ENCODE measurements around the gene SKIC8. TPM values are rescaled to one million over a fixed set of nuclear protein-coding genes. Genes with fewer than 3 reads are reported as not detected.

Gene SKIC8
- total RNA-seq, 1 donor from 2014 or later = 46.0 TPM

DNA sequence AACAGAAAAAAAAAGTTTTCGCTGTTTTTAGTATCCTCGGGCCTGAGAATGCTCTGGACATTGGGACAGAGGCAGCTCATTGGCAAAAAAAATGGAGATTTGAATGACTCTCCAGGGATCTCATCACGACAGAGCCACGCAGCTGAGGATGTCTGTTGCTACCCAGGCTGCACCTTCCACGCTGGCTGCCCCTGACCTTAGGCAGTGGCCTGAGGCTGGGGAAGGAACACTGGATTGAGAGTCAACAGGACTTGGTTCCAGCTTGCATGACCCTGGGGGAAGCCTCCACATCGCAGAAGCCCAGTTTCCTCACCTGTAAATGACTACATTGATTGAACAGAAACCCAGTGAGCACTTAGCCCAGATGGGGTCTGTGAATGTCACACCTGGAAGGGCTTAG lies 56.4 kb downstream of the SKIC8 start:
- POLR2A ChIA-PET = interaction anchor here (0.7 kb wide), 1 partner anchor 283 kb away, joined by 5 read pairs; no protein-coding TSS in a partner anchor
- Mint-ChIP-seq H3K27me3 (no peaks in the 10 kb centered on the region), H3K36me3 (ENCODE audit: low read depth) (no peaks in the 10 kb centered on the region), H3K9me3 (no peaks in the 10 kb centered on the region), H3K4me3 (no peak overlapping the region), H3K4me1 (peaks cover 2% of the 10 kb centered on the region), H3K27ac (no peak overlapping the region)
- DNase-seq = no peak
- TF ChIP-seq, protein P1, sequence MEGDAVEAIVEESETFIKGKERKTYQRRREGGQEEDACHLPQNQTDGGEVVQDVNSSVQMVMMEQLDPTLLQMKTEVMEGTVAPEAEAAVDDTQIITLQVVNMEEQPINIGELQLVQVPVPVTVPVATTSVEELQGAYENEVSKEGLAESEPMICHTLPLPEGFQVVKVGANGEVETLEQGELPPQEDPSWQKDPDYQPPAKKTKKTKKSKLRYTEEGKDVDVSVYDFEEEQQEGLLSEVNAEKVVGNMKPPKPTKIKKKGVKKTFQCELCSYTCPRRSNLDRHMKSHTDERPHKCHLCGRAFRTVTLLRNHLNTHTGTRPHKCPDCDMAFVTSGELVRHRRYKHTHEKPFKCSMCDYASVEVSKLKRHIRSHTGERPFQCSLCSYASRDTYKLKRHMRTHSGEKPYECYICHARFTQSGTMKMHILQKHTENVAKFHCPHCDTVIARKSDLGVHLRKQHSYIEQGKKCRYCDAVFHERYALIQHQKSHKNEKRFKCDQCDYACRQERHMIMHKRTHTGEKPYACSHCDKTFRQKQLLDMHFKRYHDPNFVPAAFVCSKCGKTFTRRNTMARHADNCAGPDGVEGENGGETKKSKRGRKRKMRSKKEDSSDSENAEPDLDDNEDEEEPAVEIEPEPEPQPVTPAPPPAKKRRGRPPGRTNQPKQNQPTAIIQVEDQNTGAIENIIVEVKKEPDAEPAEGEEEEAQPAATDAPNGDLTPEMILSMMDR (IDR thresholded peaks at IDR 0.05) = no peak
- intact Hi-C loops (cut with micrococcal nuclease) = no loop called here
- no peak for ATAC-seq (ENCODE audit: low read depth)
- CTCF ChIA-PET = interaction anchor here (0.7 to 4.2 kb wide), 5 partner anchors 48 to 467 kb away, joined by 3 to 48 read pairs (median 26); no protein-coding TSS in a partner anchor

DNA sequence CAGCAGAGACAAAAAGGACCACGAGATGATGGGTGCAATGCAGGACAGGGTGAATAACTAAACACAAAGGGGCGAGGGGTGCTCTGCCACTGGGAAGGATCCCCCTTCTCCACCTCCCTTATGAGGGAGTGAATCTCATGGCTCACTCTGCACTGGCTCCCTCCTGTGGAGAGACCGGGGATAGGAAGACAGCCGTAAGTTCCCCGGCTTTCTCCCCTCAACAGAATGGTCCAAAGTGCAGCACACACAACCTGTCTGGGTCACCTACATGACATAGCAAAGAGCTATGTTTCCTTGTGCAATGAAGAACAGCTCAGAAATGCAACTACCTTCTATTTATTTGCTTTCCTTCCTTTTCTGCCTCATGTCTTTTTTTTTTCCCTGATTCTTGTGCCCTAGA lies 57.3 kb downstream of the SKIC8 start:
- intact Hi-C loops (cut with micrococcal nuclease) = no loop called here
- no peak for DNase-seq
- POLR2A ChIA-PET = no interaction called here
- peaks cover 2% of the 10 kb centered on the region for H3K4me1 Mint-ChIP-seq
- no peaks in the 10 kb centered on the region for H3K27me3 Mint-ChIP-seq
- CTCF ChIA-PET = interaction anchor here (0.5 to 4.2 kb wide), 10 partner anchors 10 to 467 kb away, joined by 3 to 48 read pairs (median 12); partner anchors contain the start of gene CIB2
- H3K27ac Mint-ChIP-seq = no peak overlapping the region
- no peak for ATAC-seq (ENCODE audit: low read depth)
- H3K9me3 Mint-ChIP-seq = no peaks in the 10 kb centered on the region
- no peak overlapping the region for H3K4me3 Mint-ChIP-seq
- no peaks in the 10 kb centered on the region for H3K36me3 Mint-ChIP-seq (ENCODE audit: low read depth)
- TF ChIP-seq, protein P1 (IDR thresholded peaks at IDR 0.05) = no peak

DNA sequence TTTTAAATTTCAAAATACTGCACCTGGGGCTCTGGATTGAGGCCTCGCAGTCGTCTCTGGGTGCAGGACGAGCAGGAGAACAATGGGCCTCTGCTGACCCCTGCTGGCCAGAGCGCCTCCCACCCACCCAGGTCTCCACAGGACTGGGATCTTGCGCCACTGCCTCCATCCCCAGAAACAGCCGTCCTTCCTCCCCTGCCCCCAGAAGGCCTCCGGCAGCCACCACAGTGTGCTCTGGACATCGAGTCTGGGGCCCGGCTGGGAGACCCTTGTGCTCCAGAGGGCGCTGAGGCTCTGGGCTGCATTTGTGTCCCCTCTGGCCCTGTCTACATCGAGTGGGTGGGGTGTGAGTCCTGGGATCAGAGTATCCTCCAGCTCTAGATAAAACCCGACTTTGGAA lies 58.4 kb downstream of the SKIC8 start:
- ATAC-seq (ENCODE audit: low read depth) = peak; percentile 94
- POLR2A ChIA-PET = interaction anchor here (0.7 kb wide), 1 partner anchor 838 kb away, joined by 3 read pairs; no protein-coding TSS in a partner anchor

DNA sequence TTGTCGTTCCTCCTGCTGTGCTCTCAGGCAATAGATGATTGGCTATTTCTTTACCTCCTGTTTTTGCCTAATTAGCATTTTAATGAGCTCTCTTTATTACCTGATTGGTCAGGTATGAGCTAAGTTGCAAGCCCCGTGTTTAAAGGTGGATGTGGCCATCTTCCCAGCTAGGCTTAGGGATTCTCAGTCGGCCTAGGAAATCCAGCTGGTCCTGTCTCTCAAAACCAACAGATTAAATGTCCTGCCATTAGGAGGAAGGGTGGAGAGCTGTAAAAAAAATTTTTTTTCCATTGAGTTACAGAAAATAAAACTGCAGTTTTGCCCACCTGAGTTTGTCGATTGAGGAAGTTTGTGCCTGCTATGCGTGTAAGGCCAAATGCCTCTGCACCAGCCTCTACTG lies 59.6 kb downstream of the SKIC8 start:
- Mint-ChIP-seq H3K36me3 (ENCODE audit: low read depth) (no peaks in the 10 kb centered on the region), H3K27ac (no peak overlapping the region)
- POLR2A ChIA-PET = no interaction called here

More for the DNA sequence above, 58.4 kb downstream of the SKIC8 start:
- CTCF ChIA-PET = interaction anchor here (0.7 to 4.2 kb wide), 13 partner anchors 9 to 282 kb away, joined by 3 to 48 read pairs (median 6); partner anchors contain the start of gene CIB2
- intact Hi-C loops (cut with micrococcal nuclease) = loop anchor here (1.0 to 2.0 kb wide), 6 partner anchors 46 to 282 kb away; partner anchors contain the start of gene CIB2
- Mint-ChIP-seq H3K27me3 (no peaks in the 10 kb centered on the region), H3K4me1 (peaks cover 2% of the 10 kb centered on the region), H3K36me3 (ENCODE audit: low read depth) (no peaks in the 10 kb centered on the region), H3K9me3 (no peaks in the 10 kb centered on the region), H3K4me3 (no peak overlapping the region), H3K27ac (no peak overlapping the region)
- TF ChIP-seq, protein P1 (IDR thresholded peaks at IDR 0.05) = no peak
- peak; percentile 77 for DNase-seq

DNA sequence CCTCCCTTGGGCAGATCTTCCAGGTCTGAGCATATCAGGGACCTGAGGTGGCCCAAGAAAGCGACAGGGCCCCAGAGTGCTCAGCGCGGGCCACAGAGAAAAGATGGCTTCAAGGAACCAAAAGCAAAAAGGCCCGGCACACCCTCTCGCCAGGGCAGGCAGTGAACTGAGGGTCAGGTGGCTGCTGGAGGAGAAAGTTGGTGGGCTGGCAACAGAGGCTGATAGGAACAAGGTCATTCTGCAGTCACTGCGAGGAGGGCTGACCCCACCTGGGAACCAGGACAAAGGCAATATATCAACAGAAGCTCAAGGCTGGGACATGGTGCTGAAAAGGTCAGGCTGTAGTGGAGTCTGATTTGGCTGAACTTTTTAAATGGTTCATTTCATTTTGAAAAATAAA lies 62.3 kb downstream of the SKIC8 start:
- Mint-ChIP-seq H3K27ac (no peak overlapping the region), H3K27me3 (peaks cover 13% of the 10 kb centered on the region), H3K9me3 (no peaks in the 10 kb centered on the region), H3K4me1 (peaks cover 2% of the 10 kb centered on the region), H3K36me3 (ENCODE audit: low read depth) (no peaks in the 10 kb centered on the region), H3K4me3 (no peak overlapping the region)
- DNase-seq (no peak), ATAC-seq (ENCODE audit: low read depth) (no peak)
- ChIA-PET CTCF (interaction anchor here (1.0 kb wide), 1 partner anchor 41 kb away, joined by 3 read pairs; no protein-coding TSS in a partner anchor), POLR2A (no interaction called here)
- intact Hi-C loops (cut with micrococcal nuclease) = no loop called here
- TF ChIP-seq, protein P1 (IDR thresholded peaks at IDR 0.05) = no peak

More for the DNA sequence above, 59.6 kb downstream of the SKIC8 start:
- Mint-ChIP-seq H3K9me3 (no peaks in the 10 kb centered on the region), H3K4me1 (peaks cover 2% of the 10 kb centered on the region), H3K27me3 (peaks cover 5% of the 10 kb centered on the region), H3K4me3 (no peak overlapping the region)
- TF ChIP-seq, protein P1 (IDR thresholded peaks at IDR 0.05) = no peak
- DNase-seq (no peak), ATAC-seq (ENCODE audit: low read depth) (no peak)
- intact Hi-C loops (cut with micrococcal nuclease) = loop anchor here (2.0 kb wide), 2 partner anchors 239 to 281 kb away; no protein-coding TSS in a partner anchor
- CTCF ChIA-PET = interaction anchor here (0.8 to 4.2 kb wide), 12 partner anchors 22 to 329 kb away, joined by 3 to 48 read pairs (median 7); partner anchors contain the start of gene CIB2

All from activated B cell treated with CpG ODN at 0.5 μM for 24 hours (primary cell).